GM23338 (cell line): ENCODE results near the gene ANKS1B. TPM values are rescaled to one million over a fixed set of nuclear protein-coding genes. Genes with fewer than 3 reads are reported as not detected.

ENCODE experiments used
- ATAC-seq: fragments of 200-7000 bp; cut with Tn5 transposase; 3 replicates; pipeline ENCODE4 v1.9.1; 2020
- DNase-seq: peaks from one replicate; pipeline ENCODE4 v3.0.0-alpha.2; 2015; ENCODE audit warnings: low spot score
- H2AFZ ChIP-seq: fragments of 200-600 bp; sonication (generic); 2 replicates; pipeline ENCODE4 v1.8.0; 2016; ENCODE audit warnings: antibody characterized with exemption, mild to moderate bottlenecking, moderate library complexity
- H3F3A ChIP-seq: fragments of 200-600 bp; sonication (generic); replicated peaks from 2 replicates; pipeline ENCODE4 v1.8.0; 2017; ENCODE audit warnings: antibody characterized with exemption, mixed run types, low read depth
- H3K27ac ChIP-seq: fragments of 200-600 bp; sonication (generic); 2 replicates; pipeline ENCODE4 v1.6.1; 2016; ENCODE audit warnings: low read depth
- H3K27me3 ChIP-seq: fragments of 200-600 bp; sonication (generic); 2 replicates; pipeline ENCODE4 v1.8.0; 2016; ENCODE audit warnings: mild to moderate bottlenecking, mixed run types, moderate library complexity; ENCODE audit not compliant: insufficient read depth
- H3K36me3 ChIP-seq: fragments of 200-600 bp; sonication (generic); 2 replicates; pipeline ENCODE4 v1.8.0; 2016; ENCODE audit warnings: mild to moderate bottlenecking; ENCODE audit not compliant: insufficient read depth
- H3K4me1 ChIP-seq: fragments of 200-600 bp; sonication (generic); 2 replicates; pipeline ENCODE4 v1.8.0; 2016; ENCODE audit warnings: mild to moderate bottlenecking, moderate library complexity; ENCODE audit not compliant: insufficient read depth
- H3K4me2 ChIP-seq: fragments of 200-600 bp; sonication (generic); 2 replicates; pipeline ENCODE4 v1.7.1; 2017; ENCODE audit warnings: mixed run types
- H3K4me3 ChIP-seq: fragments of 200-600 bp; sonication (generic); 2 replicates; pipeline ENCODE4 v1.6.1; 2016; ENCODE audit warnings: mixed run types
- H3K79me2 ChIP-seq: fragments of 200-600 bp; sonication (generic); replicated peaks from 2 replicates; pipeline ENCODE4 v1.8.0; 2017; ENCODE audit warnings: mild to moderate bottlenecking; ENCODE audit not compliant: insufficient read depth
- H3K9me2 ChIP-seq: fragments of 200-600 bp; sonication (generic); 2 replicates; pipeline ENCODE4 v1.8.0; 2017; ENCODE audit not compliant: insufficient read depth
- H4K20me1 ChIP-seq: fragments of 200-600 bp; sonication (generic); replicated peaks from 2 replicates; pipeline ENCODE4 v1.8.0; 2017; ENCODE audit warnings: mild to moderate bottlenecking; ENCODE audit not compliant: insufficient read depth
- H3K27ac Mint-ChIP-seq: 2 replicates; pipeline ENCODE4 v1.8.0; 2020; ENCODE audit warnings: inconsistent platforms, mild to moderate bottlenecking, moderate library complexity, mixed read lengths
- H3K27me3 Mint-ChIP-seq: 3 replicates; pipeline ENCODE4 v1.8.0; 2022; ENCODE audit warnings: low read depth, mild to moderate bottlenecking, moderate library complexity, mixed read lengths, inconsistent platforms; ENCODE audit not compliant: insufficient read depth, poor library complexity
- H3K36me3 Mint-ChIP-seq: 3 replicates; pipeline ENCODE4 v1.8.0; 2021; ENCODE audit warnings: low read depth, mild to moderate bottlenecking, inconsistent platforms, moderate library complexity, mixed read lengths
- H3K4me1 Mint-ChIP-seq: 3 replicates; pipeline ENCODE4 v1.8.0; 2020; ENCODE audit warnings: mild to moderate bottlenecking, inconsistent platforms, mixed read lengths
- H3K4me3 Mint-ChIP-seq: 3 replicates; pipeline ENCODE4 v1.8.0; 2021; ENCODE audit warnings: moderate library complexity, mild to moderate bottlenecking, inconsistent platforms, mixed read lengths
- H3K9me3 Mint-ChIP-seq: 3 replicates; pipeline ENCODE4 v1.8.0; 2020; ENCODE audit warnings: moderate library complexity, mild to moderate bottlenecking, inconsistent platforms, mixed read lengths
- CTCF ChIP-seq, 2 experiments: fragments of 200-600 bp in 1 of 2; sonication (generic) in 1 of 2; conservative IDR thresholded peaks; 2 replicates each; pipeline versions ENCODE4 v1.5.1 to v1.6.1; 2016 to 2017; ENCODE audit warnings: antibody characterized with exemption in 2 of 2, low read depth in 2 of 2, mild to moderate bottlenecking in 2 of 2, moderate library complexity in 1 of 2
- EZH2 ChIP-seq: fragments of 200-600 bp; sonication (generic); IDR thresholded peaks from one replicate; pipeline ENCODE4 v1.8.0; 2017; ENCODE audit warnings: antibody characterized with exemption, mild to moderate bottlenecking, low read depth; ENCODE audit not compliant: unreplicated experiment
- EZH2phosphoT487 ChIP-seq: fragments of 200-600 bp; sonication (generic); IDR thresholded peaks from one replicate; pipeline ENCODE4 v1.8.1; 2018; ENCODE audit warnings: antibody characterized with exemption; ENCODE audit not compliant: unreplicated experiment
- NANOG ChIP-seq: IDR thresholded peaks from 2 replicates; pipeline ENCODE4 v1.6.1; 2016; ENCODE audit warnings: antibody characterized with exemption, borderline replicate concordance
- POLR2AphosphoS5 ChIP-seq: IDR thresholded peaks from 2 replicates; pipeline ENCODE4 v1.6.1; 2016; ENCODE audit warnings: antibody characterized with exemption, low read depth
- REST ChIP-seq: IDR thresholded peaks from one replicate; pipeline ENCODE4 v1.6.1; 2018; ENCODE audit warnings: antibody characterized with exemption; ENCODE audit not compliant: unreplicated experiment
- ZNF114 ChIP-seq: fragments of 250-450 bp; sonication (Bioruptor Pico); IDR thresholded peaks from 2 replicates; pipeline ENCODE4 v1.5.0; 2020; ENCODE audit warnings: mild to moderate bottlenecking, moderate library complexity
- ZNF331 ChIP-seq: fragments of 250-450 bp; sonication (Bioruptor Pico); IDR thresholded peaks from 2 replicates; pipeline ENCODE4 v1.5.0; 2020; ENCODE audit warnings: low read depth, mild to moderate bottlenecking, moderate library complexity
- ZNF462 ChIP-seq: fragments of 250-450 bp; sonication (Bioruptor Pico); IDR thresholded peaks from 2 replicates; pipeline ENCODE4 v1.5.0; 2020; ENCODE audit warnings: mild to moderate bottlenecking, moderate library complexity
- polyA plus RNA-seq: library from polyadenylated mRNA; unstranded; fragments of >200 nt; fragmentation: Nextera tagmentation; extraction: Ambion mirVana; gene quantifications from 2 replicates; pipeline ENCODE4 v1.2.1, GENCODE V29; 2016
- total RNA-seq: library from RNA; depleted of rRNA; stranded (reverse); fragments of >200 nt; shearing (Covaris generic); gene quantifications from 2 replicates; pipeline ENCODE4 v1.2.3, GENCODE V29; 2014

The ANKS1B gene
- total and polyA plus RNA-seq, 2 experiments from 2014 or later: 4.3 to 5.8 TPM

- TF ChIP-seq ZNF462 (no peak), CTCF (conservative IDR thresholded peaks at IDR 0.05; ENCODE audit: low read depth in 2 of 2) (no peak), EZH2 (no peak), POLR2AphosphoS5 (no peak), ZNF331 (CRISPR knock-in tag) (no peak), ZNF114 (CRISPR knock-in tag) (no peak)
Observed at GRCh38 chr12:99223579-99223978, 761.2 kb downstream of the ANKS1B start (continued).

- H3K9me2 ChIP-seq: peaks cover 9% of the 10 kb centered on the region
- H3K4me1 Mint-ChIP-seq: no peaks in the 10 kb centered on the region
- H2AFZ ChIP-seq: no peak overlapping the region
- peaks cover 63% of the 10 kb centered on the region for H3K9me3 Mint-ChIP-seq
- DNase-seq (no peak), ATAC-seq (no peak)
- no peaks in the 10 kb centered on the region for H3K27me3 ChIP-seq
- peaks cover 16% of the 10 kb centered on the region; the same call in 1 of the 2 replicates for H3K36me3 ChIP-seq
- no peak overlapping the region for H3K27ac ChIP-seq
- no peak overlapping the region for H3K4me2 ChIP-seq
- H3F3A ChIP-seq: no peaks in the 10 kb centered on the region
- no peak overlapping the region for H3K27ac Mint-ChIP-seq
- no peak overlapping the region for H3K4me3 Mint-ChIP-seq
- H3K4me1 ChIP-seq: no peaks in the 10 kb centered on the region
- no peaks in the 10 kb centered on the region for H3K79me2 ChIP-seq
- peaks cover 42% of the 10 kb centered on the region for H3K36me3 Mint-ChIP-seq
- H4K20me1 ChIP-seq: no peaks in the 10 kb centered on the region
- no peak overlapping the region for H3K4me3 ChIP-seq
- peaks cover 5% of the 10 kb centered on the region for H3K27me3 Mint-ChIP-seq
- no peak for TF ChIP-seq EZH2phosphoT487
- TF ChIP-seq REST: no peak
- no peak for TF ChIP-seq ZNF114 (CRISPR knock-in tag)
- TF ChIP-seq CTCF (conservative IDR thresholded peaks at IDR 0.05; ENCODE audit: low read depth in 2 of 2): no peak
- no peak for TF ChIP-seq NANOG
Observed at GRCh38 chr12:99213047-99213446, 771.7 kb downstream of the ANKS1B start.
